C4-2B (cell line): Measurements from ENCODE around the gene HTR7.

ENCODE experiments used
- CTCF ChIP-seq: fragments of 450-650 bp; conservative IDR thresholded peaks from 2 replicates; pipeline ENCODE4 v1.5.1; 2017; ENCODE audit warnings: mild to moderate bottlenecking
- ZFX ChIP-seq: fragments of 450-650 bp; IDR thresholded peaks from 2 replicates; pipeline ENCODE4 v1.6.1; 2017

GRCh38 chr10:90722832-90723231 lies 135.0 kb downstream of the HTR7 start:
- TF ChIP-seq CTCF (no peak), ZFX (no peak)
